Germinal center (tissue), 1 donor: Measurements from ENCODE around the gene NFU1.
"Not testable (repeated sequence)": the region's sequence is repeated elsewhere in the genome, so short reads cannot be mapped to it uniquely, and the experiment has no call there.

Source experiments
- DNase-seq: peaks from one replicate; pipeline ENCODE4 v3.0.0; 2012; ENCODE audit warnings: mixed read lengths, low spot score

Gene NFU1

DNA sequence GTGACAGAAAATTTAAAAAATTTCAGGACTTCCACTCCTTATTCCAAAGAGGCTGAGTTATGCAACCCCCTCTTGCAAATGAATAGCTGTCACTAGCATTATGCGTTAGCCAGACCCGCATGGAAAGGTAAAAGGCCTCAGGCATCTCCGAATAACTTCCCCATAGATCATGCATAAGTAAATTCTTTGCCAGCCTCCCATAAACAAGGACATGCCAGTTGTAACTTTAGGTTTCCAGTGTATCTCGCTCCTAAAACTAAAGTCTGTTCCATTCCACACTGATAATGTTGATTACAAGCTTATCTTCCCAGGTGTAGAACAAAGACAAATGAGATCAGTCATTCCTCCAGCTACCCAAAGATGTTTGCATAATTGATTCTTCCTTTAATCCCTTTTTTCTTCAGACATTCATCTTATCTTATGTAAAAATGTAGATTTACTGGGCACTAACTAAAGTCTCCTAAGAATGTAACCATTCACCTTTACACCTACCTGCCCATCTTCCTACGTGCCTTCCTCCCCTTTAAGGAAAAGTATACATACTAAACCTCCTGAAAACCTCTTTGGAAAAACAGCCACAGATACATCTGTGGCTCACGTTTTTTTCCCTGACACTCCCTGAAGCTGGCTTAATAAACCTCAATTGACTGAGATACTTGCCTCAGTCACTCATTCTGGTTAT is 13.6 kb upstream of the NFU1 start:
- no peak for DNase-seq

DNA sequence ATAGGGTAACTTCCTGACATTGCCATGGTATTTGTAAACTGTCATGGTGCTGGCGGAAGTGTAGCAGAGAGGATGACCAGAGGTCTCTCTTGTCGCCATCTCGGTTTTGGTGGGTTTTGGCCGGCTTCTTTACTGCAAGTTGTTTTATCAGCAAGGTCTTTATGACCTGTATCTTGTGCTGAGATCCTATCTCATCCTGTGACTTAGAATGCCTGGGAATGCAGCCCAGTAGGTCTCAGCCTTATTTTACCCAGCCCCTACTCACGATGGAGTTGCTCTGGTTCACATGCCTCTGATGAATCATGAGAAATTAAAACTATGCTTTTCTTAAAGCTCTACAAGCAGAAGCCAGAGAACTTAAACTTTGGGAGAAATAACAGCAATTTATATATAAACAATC is 12.7 kb upstream of the NFU1 start:
- DNase-seq, result no peak

DNA sequence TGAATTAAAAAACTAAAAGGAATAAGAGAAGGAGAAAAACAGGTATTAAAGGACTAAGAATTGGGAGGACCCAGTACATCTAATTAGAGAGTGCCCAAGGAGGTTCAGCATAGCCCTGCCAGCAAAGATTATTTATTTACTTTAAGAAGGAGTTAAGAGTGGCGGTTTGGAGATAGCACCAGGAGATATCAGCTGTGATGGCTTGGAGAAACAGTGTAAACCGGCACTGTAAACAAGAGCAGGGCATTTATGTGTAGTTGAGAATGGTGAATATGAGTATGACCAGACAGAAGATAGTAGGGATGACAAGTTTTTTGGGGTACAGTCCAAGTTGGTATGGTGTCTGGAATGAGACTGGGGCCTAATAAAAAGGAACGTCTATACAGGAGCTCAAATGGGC is 6.4 kb upstream of the NFU1 start:
- not testable (repeated sequence) for DNase-seq

DNA sequence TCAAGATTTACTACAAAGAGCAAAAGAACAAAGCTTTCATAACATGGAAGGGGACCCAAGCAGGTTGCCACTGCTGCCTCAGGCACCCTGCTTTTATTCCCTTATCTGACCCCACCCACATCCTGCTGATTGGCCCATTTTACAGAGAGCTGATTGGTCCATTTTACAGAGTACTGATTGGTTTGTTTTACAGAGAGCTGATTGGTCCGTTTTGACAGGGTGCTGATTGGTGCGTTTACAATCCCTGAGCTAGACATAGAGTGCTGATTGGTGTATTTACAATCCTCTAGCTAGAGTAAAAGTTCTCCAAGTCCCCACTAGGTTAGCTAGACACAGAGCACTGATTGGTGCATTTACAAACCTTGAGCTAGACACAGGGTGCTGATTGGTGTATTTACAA is 2.3 kb upstream of the NFU1 start:
- DNase-seq, result not testable (repeated sequence)

DNA sequence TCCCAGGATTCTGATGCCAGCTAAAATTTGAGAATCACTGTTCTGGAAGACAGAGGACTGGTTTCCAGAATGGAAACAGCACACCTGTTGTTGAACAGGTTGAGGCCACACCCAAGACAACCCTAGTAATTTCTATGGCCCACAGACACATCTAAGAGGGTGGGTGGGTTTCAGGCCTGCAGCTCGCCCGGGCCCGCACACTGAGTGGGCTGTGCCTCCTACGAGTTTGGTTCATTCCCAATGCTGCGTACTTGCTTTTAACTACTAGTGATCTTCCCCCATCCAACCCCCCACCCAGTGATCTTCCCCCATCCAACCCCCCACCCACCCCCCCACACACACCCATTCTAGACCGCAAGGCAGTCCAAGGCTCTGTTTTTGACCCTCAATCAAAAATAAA is 1.3 kb upstream of the NFU1 start:
- no peak for DNase-seq

DNA sequence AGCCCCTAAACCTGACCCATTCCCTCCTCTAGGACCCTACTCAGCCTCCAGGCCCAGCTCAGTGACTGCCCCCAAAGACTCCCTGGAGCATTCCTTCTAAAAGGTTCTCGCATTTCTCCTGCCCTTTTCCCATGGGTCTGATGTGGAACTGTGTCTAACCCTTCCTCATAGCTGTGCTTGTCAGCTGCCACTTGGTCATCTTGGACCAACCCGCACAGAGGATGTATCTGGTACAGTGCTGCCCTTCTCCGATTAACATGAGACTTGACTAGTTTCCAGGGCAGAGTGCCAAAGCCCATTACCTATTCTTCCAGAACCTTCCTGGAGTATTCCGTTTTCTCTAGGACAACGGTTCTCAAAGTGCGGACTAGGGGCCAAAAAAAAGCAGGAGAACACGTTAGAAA is 518 bp upstream of the NFU1 start:
- no peak for DNase-seq

DNA sequence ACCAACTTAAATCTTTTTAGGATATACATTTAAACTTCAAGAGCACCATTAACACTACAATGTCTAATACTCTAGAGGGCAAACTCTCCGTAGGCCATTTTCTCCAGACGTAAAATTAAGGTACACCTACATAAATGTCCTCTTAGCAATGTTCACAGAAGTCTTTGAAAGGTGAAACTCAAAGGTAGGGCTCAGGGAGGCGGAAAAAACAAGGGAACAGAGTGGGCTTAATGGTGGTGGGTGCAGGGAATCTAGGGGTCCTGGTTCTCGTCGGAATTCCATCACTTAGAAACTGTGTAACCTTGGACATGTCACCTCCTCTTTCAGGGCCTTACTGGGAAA is 668 bp downstream of the NFU1 start:
- DNase-seq, result no peak

DNA sequence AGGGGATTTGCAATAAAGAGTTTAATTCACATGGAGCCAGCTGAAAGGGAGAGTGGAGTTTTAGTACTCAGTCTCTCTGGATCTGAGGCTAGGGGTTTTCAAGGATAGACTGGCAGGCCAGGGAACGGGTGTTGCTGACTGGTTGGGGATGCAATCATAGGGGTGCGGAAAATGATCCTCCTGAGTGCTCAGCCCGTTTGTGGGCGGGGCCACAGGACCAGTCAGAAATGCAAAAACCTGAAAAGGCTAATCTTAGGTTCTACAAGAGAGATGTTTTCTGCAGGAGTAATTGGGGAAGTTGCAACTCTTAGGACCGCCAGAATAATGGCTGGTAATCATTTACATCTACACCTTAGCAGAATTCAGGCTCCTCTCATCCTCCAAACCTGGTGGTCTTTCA is 2.5 kb downstream of the NFU1 start:
- DNase-seq, result no peak

DNA sequence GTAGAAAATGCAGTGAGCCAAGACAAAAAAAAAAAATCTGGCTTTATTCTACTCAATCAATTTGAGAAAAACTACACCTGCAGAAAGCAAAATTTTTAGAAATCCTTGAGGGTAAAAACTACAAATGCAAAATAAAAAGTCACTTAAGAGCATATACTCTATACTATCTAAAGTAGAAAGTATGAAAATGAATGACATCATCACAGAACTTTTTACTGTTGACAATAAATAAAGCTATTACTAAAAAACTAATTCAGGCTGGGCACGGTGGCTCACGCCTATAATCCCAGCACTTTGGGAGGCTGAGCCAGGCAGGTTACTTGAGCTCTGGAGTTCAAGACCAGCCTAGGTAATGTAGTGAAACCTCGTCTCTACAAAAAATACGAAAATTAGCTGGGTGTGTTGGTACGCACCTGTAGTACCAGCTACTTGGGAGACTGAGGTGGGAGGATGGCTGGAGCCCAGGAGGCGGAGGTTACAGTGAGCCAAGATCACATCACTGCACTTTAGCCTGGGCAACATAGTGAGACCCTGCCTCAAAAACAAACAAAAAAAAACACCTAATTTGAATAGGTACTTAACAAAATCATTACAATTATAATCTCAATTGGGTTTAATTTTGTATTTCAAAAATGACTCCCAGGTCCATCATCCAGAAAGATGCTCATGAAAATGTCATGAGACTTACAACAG is 7.6 kb downstream of the NFU1 start:
- no peak for DNase-seq

DNA sequence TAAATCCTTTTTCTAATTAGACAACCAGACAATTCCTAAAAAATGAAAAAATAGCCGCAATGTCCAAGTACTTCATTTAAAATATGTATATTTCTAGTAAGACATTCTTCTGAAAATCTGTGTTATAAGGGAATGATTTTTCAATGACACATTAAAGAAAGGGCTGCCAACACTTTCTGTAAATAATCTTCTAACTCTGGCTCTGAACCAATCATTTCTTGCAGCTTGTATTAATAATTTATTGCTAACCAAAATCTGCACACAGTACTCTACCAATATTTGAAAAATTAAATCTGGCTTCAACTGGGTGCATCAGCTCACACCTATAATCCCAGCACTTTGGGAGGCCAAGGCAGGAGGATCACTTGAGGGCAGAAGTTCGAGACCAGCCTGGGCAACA is 8.3 kb downstream of the NFU1 start:
- DNase-seq, result no peak

DNA sequence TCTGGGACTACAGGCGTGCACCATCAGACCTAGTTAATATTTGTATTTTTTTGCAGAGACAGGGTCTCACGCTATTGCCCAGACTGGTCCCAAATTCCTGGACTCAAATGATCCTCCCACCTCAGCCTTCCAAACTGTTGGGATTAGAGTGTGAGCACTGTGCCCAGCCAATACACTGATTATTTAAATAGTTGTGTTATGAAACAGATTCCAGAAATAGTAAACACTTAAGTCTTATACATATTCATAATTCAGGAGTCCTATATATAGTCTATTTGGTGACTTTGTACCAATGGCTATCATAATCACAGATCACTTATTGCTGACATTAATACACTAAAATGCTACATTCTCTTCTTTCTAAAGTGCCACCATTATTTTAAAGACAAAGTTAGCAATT is 12.8 kb downstream of the NFU1 start:
- no peak for DNase-seq

DNA sequence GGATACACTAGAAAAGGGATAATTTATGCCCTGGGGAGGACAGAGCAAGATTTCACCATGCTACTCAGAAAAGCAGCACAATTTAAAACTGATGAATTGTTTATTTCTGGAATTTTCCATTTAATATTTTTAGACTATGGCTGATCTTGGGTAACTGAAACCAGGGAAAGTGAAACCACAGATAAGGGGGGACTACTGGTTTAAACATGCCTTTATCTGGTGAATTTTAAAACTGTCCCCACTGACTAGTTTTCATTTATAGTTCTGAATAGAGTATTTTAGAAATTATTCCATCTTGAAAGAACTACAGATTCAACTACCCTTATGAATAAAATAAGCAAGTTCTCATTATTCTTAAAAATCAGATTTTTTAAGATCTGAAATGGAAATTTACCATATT is 15.0 kb downstream of the NFU1 start:
- no peak for DNase-seq

DNA sequence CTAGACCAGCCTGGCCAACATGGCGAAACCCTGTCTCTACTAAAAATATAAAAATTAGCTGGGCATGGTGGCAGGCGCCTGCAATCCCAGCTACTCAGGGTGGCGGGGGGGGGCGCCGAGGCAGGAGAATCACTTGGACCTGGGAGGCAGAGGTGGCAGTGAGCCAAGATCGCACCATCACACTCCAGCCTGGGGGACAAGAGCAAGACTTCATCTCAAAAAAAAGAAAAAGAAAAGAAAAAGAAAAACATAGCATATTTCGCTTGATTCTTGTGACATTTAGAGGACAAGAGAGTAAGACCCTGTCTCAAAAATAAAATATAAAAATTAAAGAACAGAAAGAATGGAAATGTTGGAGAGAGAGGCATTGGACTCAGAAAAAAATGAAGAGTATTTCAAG is 18.1 kb downstream of the NFU1 start:
- not testable (repeated sequence) for DNase-seq

DNA sequence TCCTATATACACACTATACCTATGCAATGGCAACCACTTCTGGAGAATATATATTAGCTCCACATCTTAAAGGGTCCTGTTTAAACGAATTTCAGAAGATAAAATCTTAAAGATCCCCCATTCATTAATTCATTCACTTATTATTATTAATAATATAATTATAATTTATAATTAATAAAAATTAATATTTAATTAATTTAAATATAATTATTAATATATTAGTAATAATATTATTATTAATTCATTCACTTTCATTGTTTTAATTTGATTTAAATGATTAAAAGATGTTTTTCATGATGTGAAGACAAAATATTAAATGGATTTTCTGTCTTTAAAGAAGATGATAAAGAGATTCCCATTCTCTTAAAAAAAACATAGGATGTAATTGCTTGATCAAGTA is 21.1 kb downstream of the NFU1 start:
- DNase-seq, result no peak

DNA sequence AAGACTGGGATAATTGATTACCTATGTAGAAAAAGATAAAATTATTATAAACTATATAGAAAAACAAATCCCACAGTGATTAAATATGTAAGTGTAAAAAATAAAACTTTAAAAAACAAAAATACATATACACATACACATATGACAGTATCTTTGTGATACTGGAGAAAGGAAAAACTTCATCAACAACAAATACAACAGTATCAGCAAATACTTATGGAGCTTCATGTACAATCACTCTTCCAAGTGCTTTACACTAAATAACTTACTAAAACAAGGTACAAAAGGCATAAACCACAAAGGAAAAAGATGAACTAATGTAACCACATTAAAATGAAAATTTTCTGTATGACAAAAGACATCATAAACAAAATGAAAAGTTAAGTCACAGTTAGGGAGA is 26.1 kb downstream of the NFU1 start:
- no peak for DNase-seq

DNA sequence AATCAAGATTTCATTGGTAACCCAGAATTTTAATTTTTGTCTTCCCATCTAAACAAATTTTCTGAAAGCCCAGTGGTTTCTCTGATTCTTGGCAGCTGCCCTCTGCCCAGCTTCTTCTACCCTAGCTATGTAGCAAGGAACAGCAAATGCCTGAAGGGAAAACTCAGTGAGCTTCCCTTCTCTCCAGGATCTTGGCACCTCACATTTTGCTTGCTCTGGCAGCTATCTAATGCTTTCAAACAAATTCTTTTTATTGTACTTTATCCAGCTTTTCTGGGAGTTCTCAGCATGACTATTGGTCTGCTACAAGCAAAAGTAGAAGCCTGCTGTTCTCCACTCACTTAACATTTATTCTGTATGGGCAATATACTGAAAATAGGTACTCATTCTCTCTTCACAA is 31.9 kb downstream of the NFU1 start:
- no peak for DNase-seq

DNA sequence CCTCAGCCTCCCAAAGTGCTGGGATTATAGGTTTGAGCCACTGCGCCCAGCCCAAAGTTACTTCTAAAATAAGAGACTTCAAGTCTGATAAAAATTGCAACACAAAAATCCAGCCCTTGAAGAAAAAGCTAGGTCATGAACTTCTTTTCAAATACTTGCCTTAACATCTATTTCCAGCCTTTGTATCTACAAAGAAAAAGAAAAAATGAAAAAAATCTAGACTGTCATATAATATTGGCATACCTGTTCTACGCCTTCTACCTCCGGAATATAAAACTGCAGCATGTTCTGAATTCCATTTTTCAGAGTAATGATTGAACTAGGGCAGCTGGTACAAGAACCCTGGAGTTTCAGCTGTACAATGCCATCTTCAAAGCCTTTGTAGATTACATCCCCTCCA is 37.1 kb downstream of the NFU1 start:
- DNase-seq, result no peak

DNA sequence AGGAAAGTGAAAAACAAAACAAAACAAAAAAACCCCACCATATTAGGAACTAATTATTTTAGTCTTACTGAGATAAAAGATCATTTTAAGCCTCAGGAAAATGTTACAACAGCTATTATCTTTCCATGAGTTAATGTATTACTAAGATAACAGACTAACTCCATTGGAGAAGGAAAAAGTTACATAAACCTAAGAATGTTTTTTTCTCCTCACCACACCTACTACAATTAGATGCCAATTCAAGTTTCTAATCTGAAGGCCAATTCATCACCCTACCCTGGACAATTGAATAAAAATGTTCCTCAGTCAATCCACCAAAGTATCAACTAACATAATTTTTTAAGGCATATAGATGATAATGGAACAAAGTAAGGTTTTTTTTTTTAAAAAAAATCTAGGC is 40.0 kb downstream of the NFU1 start:
- DNase-seq, result no peak

DNA sequence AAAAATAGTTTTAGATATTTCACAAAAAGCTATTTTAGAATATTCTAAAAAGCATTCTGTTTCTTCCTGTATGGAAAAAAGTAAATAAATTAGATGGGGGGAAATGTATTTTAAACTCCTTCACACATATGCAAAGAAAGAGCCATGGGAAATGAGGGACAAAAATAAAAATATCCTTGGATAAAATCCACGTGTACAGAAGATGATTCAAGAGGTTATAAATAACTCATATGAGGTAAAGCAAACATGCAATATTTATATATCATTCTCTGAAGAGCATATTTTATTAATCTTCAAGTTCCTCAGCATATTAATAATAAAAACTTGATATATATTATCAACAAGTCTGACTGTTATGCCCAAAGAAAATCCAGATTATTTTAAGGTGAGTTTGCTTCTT is 41.4 kb downstream of the NFU1 start:
- DNase-seq, result no peak

DNA sequence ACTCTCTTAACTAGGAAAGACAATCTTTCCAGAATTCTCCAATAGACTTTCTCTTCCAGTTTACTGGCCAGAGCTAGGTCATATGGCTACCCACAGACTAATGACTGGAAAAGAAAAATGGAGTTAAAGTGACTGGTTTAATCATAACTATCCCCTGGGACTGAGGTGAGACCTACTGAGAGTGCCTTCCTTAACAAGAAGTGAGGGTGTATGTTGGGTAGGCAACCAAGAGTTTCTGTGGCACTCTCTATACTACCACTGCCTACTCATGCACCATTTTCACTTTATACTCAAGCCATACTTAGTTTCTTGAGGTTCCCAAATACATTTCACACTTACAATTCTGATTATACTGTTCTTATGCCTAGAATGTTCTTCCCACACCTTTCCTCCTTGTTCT is 43.3 kb downstream of the NFU1 start:
- DNase-seq, result no peak

DNA sequence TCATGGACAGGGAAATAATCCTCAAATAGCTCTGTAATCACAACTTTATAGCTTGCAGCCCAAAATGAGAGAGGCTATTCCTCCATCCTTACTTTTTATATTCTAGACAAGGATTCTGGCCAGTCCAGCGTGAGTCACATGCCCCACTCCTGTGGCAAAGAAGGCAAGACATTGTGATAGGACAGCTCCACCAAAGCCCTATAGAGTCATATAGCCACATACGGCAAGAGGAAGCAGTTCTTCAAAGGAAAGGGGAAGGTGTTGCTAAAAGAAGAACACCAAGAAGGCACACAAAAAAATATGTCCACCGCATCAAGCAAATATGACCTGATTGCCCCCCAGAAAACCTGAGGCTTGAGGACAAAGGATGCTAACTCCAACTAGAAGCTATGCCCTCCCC is 46.8 kb downstream of the NFU1 start:
- no peak for DNase-seq

DNA sequence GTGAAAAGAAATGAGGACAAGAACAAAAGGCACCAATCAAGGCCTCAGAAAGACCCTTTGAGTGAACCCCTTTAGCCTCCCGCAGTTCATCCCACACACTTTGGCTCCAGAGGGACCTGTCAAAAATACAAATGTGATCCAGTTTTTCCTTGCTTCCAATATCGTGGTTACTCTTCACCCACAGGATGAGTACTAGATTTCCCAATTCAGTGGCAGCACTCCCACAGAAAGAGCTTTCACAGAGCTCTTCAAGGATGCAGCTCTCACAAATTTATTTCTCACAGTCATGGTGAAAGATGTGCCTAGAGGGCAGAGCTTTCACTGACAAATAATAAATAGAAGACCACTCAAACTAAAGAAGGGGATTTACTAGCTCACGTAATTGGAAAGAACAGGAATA is 47.2 kb downstream of the NFU1 start:
- no peak for DNase-seq

DNA sequence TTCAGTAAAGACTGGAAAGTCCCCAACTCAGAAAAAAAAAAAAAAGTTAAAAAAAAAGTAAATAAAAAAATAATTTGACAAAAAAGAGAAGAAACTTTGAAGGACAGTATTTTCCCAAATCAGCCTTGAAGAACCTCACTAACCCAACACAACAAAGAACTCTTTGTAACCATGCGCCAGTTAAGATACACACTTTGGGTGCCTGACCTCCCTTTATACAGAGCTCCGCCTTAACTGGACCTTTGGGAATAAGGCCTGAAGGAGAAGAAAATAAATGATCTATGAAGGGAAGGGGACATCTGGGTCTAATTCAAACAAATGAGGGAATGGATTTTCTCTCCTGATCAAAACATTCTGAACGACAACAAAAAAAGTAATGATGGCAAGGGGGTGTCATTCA is 48.0 kb downstream of the NFU1 start:
- no peak for DNase-seq

DNA sequence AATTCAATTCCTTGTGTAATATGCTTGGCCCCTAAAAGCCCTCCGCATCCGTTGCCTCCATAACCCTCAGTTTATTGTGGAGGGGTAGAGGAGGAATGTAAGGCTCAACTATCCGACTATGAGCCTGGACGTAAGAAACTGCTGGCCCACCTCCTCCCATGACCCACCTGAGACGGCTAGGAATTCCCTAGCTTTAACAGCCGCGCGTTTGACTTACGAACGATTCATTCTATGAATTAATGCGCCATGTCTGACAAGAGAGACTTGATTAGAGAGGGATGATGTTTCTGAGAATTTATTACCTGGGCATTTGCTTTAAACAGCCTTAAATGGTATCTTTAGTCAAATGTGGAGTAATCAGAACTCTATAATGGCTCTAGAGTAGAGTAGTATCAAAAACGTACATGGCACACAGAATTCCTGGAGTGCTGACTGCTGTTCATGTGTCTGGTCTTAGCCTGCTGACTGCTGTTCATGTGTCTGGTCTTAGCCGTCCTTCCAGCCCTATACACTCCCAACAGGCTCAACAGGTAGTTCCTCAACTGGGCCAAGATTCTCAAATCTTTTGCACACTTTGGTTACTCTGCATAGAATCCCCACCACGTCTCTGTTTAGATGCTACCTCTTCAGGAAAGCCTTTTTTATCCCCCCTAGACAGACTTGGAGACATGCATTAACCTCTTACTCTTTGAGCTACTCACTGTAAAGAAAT is 49.3 kb downstream of the NFU1 start:
- no peak for DNase-seq
